OCI-LY1 (cell line): ENCODE results near the gene KIAA0232.

ENCODE experiments used
- EZH2 ChIP-seq: fragments of 200-600 bp; sonication (generic), shearing (Covaris generic); IDR thresholded peaks from 2 replicates; pipeline ENCODE4 v1.8.0; 2017; ENCODE audit warnings: borderline replicate concordance, mixed run types, mild to moderate bottlenecking, antibody characterized with exemption, low read length, moderate library complexity, mixed read lengths
- TF ChIP-seq, protein P1 (sequence below): fragments of 200-600 bp; sonication (generic), shearing (Covaris generic); IDR thresholded peaks from 2 replicates; pipeline ENCODE4 v1.5.1; 2017; ENCODE audit warnings: mild to moderate bottlenecking, antibody characterized with exemption, low read length, moderate library complexity, mixed read lengths

GRCh38 chr4:6920171-6920570 lies 137.6 kb downstream of the KIAA0232 start:
- TF ChIP-seq, protein P1, sequence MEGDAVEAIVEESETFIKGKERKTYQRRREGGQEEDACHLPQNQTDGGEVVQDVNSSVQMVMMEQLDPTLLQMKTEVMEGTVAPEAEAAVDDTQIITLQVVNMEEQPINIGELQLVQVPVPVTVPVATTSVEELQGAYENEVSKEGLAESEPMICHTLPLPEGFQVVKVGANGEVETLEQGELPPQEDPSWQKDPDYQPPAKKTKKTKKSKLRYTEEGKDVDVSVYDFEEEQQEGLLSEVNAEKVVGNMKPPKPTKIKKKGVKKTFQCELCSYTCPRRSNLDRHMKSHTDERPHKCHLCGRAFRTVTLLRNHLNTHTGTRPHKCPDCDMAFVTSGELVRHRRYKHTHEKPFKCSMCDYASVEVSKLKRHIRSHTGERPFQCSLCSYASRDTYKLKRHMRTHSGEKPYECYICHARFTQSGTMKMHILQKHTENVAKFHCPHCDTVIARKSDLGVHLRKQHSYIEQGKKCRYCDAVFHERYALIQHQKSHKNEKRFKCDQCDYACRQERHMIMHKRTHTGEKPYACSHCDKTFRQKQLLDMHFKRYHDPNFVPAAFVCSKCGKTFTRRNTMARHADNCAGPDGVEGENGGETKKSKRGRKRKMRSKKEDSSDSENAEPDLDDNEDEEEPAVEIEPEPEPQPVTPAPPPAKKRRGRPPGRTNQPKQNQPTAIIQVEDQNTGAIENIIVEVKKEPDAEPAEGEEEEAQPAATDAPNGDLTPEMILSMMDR = no peak
- TF ChIP-seq EZH2 = no peak
